ENCODE measurements around the gene MTSS2.

DNA sequence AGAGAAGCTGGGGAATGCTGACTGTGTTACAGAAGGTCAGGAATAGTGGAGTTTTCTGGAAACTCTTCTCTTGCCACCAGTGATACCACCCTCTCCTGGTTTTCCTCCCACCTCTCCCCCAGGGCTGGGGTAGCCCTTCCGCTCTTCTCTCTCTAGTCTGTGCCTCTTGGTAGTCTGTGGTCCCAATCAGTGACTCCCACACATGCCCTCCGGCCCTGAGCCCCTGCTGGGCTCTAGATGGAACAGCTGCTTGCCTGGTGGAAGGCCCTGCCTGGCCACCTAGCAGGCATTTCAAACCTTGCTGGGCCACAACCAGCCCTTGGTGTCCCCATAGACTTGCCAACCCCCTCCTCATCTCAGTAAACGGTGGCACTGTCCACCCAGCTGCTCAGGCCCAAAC is 15.2 kb upstream of the MTSS2 start:
- TF ChIP-seq CTCF (IDR thresholded peaks at IDR 0.05; ENCODE audit: insufficient read depth, low read depth, low read length) = no peak
- no peak for TF ChIP-seq EZH2 (IDR thresholded peaks at IDR 0.05; ENCODE audit: insufficient read depth, low read length)
